HCT116 (cell line): Measurements from ENCODE around the gene MRPS33.

Experiments used
- CTCF ChIP-seq, 3 experiments: fragments of 200-600 bp in 1 of 3; sonication (generic) in 1 of 3; IDR thresholded peaks in 2 of 3; conservative IDR thresholded peaks in 1 of 3; 2 replicates each; pipeline ENCODE4 v1.5.1; 2012 to 2017; ENCODE audit warnings: low read depth in 2 of 3, low read length in 2 of 3, antibody characterized with exemption in 1 of 3, borderline replicate concordance in 1 of 3, control low read depth in 1 of 3, mild to moderate bottlenecking in 1 of 3, mixed read lengths in 1 of 3, mixed run types in 1 of 3, moderate library complexity in 1 of 3; ENCODE audit not compliant: insufficient read depth in 1 of 3
- EZH2 ChIP-seq: fragments of 200-600 bp; sonication (generic); IDR thresholded peaks from 2 replicates; pipeline ENCODE4 v1.6.1; 2017; ENCODE audit warnings: antibody characterized with exemption, mixed run types
- EZH2phosphoT487 ChIP-seq: fragments of 200-600 bp; IDR thresholded peaks from 2 replicates; pipeline ENCODE4 v1.6.1; 2018; ENCODE audit warnings: antibody characterized with exemption, borderline replicate concordance
- MAX ChIP-seq: IDR thresholded peaks from 2 replicates; pipeline ENCODE4 v1.6.1; 2012
- POLR2A ChIP-seq: IDR thresholded peaks from 2 replicates; pipeline ENCODE4 v1.7.0; 2011; ENCODE audit warnings: borderline replicate concordance; ENCODE audit not compliant: insufficient read depth, insufficient read length; ENCODE audit errors: extremely low read depth
- POLR2AphosphoS5 ChIP-seq: IDR thresholded peaks from 2 replicates; pipeline ENCODE4 v1.6.1; 2011; ENCODE audit warnings: mild to moderate bottlenecking, low read depth, low read length, moderate library complexity
- RAD21 ChIP-seq: IDR thresholded peaks from 2 replicates; pipeline ENCODE4 v1.6.1; 2012; ENCODE audit warnings: low read depth, mild to moderate bottlenecking
- REST ChIP-seq: IDR thresholded peaks from 2 replicates; pipeline ENCODE4 v1.6.1; 2012; ENCODE audit warnings: low read depth
- SRF ChIP-seq: IDR thresholded peaks from 2 replicates; pipeline ENCODE4 v1.6.1; 2012; ENCODE audit warnings: low read depth
- TCF7L2 ChIP-seq: IDR thresholded peaks from 2 replicates; pipeline ENCODE4 v1.7.0; 2011; ENCODE audit warnings: borderline replicate concordance, inconsistent platforms; ENCODE audit not compliant: insufficient read depth, insufficient read length; ENCODE audit errors: extremely low read depth

GRCh38 chr7:141001546-141001945 lies 13.2 kb downstream of the MRPS33 start:
- TF ChIP-seq POLR2AphosphoS5, result no peak
- no peak for TF ChIP-seq CTCF (IDR thresholded peaks at IDR 0.05 in 2 of 3, conservative IDR thresholded peaks at IDR 0.05 in 1 of 3; ENCODE audit: borderline replicate concordance in 1 of 3, insufficient read depth in 1 of 3, low read depth in 2 of 3, low read length in 2 of 3)
- no peak for TF ChIP-seq SRF
- TF ChIP-seq REST, result no peak
- no peak for TF ChIP-seq EZH2
- TF ChIP-seq TCF7L2, result no peak
- TF ChIP-seq RAD21, result no peak
- TF ChIP-seq POLR2A, result no peak
- TF ChIP-seq EZH2phosphoT487, result no peak
- no peak for TF ChIP-seq MAX
